Dermis blood vessel endothelial cell (primary cell): ENCODE measurements around the gene MCM7. TPM values are rescaled to one million over a fixed set of nuclear protein-coding genes. Genes with fewer than 3 reads are reported as not detected.
"Not testable (repeated sequence)": the region's sequence is repeated elsewhere in the genome, so short reads cannot be mapped to it uniquely, and the experiment has no call there.

Source experiments
- DNase-seq: peaks from one replicate; pipeline ENCODE4 v3.0.0; 2010
- total RNA-seq: library from RNA; depleted of rRNA; stranded (reverse); fragments of >200 nt; gene quantifications from 2 replicates; pipeline ENCODE4 v1.2.3, GENCODE V29; 2014

The MCM7 gene
- total RNA-seq: 63.3 and 138 TPM in 2 replicates

DNA sequence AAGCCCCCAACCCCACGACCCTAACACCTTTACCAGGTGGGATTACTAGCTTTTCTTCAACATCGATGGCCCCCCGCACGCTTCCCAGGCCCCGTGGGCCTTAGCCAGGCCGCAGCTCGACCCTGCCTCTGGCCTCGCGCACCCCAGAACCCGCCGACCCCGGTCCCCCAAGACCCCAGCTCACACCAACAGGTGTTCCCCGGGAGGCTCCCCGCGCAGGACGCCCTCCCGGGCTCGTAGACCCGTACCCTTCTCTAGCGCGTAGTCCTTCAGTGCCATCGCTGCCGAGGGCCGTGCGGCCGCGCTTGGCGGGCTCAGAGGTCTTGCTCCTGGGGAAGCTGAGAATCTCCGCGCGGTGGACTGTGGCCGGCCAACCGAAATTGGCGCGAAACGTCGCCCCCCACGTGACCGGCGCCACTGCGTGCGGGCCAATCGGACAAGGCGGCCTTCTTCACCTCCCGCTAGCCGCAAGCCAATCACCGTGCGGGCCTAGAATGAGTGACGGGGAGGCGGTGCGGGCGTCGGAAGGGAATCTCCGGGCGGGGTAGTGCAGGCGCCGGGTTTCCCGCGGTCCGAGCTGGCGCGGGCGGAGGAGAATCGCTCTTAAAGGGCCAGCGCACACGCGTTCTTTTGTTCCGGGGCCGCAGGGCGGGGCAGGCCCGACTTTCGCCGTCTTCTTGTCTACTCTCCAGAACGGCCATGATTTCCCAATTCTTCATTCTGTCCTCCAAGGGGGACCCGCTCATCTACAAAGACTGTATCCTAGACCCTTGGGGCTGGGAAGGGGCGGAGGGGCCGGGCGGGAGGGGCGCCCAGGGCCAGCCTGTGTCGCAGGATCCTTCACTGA lies at the start of gene MCM7, which contains the start of gene AP4M1:
Gene MCM7, minus strand, starts transcription at position 382 of the 847 bp plus-strand sequence. Its CDS starts 103 bp downstream, at position 279.
Gene AP4M1, plus strand, starts transcription at position 628 of the 847 bp plus-strand sequence. Its CDS starts 72 bp downstream, at position 700.
- peak; percentile 99 for DNase-seq

DNA sequence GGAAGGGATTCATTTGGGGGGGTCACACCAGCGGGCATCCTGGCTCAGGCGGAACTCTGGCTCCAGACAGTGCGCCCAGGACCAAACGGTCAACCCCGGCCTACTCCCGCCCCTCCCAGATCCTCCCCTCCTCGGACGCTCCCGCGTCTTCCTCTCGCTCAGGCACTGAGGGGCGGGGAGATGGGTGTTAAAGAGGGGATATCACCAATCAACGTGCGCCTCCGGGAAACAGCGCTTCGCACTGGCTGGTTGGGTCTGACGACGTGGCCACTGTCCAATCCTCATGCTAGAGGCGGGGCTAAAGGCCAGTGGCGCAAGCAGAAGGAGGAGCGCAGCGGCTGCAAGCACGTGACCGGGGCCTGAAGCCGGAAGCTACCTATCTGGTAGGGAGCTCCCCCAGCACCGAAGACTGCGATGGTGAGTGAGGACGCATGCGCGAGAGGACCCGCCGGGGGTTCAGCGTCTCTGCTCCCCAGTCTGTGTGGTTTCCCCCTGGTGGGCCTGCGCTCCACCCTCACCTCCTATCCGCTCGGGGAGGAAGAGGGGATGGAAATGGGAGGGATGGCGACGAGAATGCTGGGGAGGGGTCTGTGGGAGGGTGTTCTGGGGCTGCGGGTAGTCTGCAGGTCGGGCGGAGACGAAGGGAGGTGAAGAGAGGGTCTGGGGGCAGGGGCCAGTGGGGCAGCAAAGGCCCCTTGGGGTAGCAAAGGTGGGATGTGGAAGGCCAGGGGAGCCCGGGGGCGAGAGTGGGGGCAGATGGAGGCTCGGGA lies 47.5 kb upstream of the MCM7 start, which contains the start of gene LAMTOR4:
Gene LAMTOR4, plus strand, starts transcription at position 360 of the 770 bp plus-strand sequence. Its CDS starts 55 bp downstream, at position 415.
- peak; percentile 99 for DNase-seq

DNA sequence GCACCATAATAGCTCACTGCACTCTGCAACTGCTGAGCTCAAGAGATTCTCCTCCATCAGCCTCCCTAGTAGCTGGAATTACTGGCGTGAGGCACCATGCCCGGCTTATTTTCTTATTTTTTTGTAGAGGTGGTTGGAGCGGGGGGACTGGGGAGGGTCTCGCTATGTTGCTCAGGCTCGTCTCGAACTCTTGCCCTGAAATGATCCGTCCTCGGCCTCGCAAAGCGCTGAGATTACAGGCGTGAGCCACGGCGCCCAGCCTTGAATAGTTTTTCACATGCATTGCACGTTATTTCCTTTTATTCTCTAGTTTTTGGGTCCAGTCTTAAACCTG lies 47.0 kb upstream of the MCM7 start:
- no peak for DNase-seq

DNA sequence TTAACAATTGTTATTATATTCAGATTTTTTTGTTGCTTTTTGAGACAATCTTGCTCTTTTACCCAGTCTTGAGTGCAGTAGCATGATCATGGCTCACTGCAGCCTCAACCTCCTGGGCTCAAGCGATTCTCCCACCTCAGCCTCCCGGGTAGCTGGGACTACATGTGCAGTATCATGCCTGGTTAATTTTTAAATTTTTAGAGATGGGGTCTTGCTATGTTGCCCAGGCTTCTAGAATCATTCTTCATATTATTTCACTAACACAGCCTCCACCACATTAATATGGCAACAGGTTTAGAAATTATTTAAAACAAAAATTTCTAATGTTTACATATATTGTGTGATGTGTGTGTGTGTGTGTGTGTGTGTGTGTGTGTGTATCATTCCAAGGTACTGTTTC lies 46.1 kb upstream of the MCM7 start:
- DNase-seq: no peak

DNA sequence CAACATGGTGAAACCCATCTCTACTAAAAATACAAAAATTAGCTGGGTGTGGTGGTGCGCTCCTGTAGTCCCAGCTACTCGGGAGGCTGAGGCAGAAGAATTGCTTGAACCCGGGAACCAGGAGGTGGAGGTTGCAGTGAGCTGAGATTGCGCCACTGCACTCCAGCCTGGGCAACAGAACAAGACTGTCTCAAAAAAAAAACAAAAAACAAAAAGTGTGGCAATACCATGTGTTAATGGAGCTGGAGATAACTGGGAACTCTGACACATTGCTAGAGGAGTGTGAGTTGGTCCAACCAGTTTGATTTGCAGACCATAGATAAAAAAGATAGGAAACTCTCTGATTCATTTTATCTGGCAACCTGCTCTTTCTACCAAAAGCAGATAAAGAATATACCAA lies 45.2 kb upstream of the MCM7 start:
- not testable (repeated sequence) for DNase-seq

DNA sequence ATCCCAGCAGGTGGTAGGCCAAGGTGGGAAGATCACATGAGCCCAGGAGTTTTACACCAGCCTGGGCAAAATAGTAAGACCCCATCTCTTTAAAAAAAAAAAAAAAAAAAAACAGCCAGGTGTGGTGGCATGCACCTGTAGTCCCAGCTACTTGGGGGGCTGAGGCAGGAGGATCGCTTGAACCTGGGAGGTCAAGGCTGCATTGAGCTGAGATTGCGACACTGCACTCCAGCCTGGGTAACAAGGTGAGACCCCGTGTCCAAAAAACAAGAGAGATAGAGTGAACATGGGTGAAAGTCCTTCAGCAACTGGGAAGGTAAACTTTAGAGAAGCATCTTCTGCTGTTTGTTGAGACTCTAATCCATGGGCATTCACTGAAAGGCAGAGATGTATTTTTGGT lies 41.3 kb upstream of the MCM7 start:
- DNase-seq: no peak

DNA sequence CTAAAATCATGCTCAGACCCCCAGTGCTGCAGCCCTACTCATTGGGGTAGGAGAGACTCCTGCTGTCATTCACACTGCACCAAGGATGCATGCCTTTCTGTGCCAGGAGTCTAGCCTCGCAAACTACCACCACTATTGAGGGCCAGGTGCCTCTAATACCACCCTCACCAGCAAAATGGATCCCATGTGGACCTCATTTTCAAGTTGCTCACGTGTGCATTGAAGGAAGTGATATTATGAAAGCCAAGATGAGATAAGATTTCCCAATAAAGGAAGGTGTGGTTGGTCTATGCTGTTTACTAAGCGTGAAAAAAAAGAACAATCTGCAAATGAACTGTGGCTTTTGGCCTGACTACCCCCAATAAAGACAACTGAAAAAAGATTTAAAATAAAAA lies 40.4 kb upstream of the MCM7 start:
- DNase-seq: no peak

DNA sequence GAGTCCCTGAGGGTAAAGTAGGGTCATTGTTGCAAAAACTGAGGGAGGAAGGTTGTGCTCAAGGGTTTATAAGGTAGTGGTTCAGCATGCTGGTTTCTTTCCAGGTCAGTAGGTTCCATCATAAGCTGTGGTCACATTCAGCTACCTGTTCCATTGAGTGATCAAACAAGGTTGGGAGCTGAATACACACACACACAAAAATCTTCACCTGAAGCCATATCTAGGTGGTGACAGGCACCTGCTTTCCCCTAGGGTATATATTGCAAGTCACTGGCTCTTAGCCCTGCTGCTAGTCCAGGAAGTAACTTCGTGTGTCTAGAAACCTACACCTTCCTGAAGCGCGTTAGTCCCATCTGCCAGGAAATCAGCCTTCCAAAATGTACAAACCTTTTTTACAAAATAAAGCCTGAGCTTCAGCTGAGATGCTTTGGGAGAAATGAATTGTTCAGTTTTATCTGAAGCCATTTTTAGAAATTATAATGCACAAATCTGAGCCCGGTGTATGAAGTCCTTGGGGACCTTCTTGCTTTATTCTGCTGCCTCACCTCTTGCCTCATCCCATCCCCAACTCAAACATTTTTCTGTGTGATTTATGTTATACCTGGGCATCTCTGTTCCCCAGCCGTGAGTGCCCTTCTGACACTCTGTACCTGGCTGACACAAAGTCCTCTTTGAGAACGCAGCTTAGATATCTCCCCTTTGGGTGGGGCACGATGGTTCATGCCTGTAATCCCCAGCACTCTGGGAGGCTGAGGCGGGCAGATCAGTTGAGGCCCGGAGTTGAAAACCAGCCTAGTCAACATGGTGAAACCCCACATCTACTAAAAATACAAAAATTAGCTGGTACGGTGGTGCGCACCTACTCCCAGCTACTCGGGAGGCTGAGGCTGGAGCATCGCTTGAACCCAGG lies 36.9 kb upstream of the MCM7 start:
- DNase-seq: no peak

DNA sequence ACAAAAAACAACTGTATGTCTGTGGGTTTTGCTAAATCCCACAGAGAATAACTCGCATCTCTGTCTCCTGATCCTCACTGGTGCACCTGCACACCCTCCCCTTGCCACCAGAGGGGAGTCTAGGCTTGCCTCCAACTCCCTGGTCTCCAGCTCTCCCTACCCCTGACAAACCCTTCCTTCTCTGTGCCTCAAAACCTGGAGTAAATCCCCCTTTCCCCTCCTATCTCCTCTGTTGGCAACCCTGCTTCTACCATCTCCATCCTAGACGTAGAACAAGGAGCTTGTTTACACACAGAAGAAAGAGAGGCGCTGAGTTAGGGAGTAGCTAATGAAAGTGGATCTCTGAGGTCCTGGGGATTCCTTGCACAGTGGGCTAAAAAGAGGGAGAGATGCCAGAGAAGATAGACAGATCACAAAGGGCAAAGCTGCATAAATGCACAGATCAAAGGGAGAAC lies 31.5 kb upstream of the MCM7 start:
- DNase-seq: peak; percentile 83

DNA sequence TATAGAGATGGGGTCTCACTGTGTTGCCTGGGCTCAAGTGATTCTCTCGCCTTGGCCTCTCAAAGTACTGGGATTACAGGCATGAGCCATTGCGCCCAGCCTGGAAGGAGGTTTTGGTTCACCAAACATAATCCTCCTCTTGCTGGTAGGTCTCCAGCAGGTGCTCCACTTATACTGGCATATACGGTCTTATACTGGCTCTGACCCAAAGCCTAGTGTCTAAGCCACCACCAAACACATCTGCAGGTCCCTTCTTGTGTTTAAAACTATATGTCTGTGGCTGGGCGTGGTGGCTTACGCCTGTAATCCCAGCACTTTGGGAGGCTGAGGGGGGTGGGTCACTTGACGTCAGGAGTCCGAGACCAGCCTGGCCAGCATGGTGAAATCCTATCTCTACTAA lies 30.9 kb upstream of the MCM7 start:
- DNase-seq: no peak

DNA sequence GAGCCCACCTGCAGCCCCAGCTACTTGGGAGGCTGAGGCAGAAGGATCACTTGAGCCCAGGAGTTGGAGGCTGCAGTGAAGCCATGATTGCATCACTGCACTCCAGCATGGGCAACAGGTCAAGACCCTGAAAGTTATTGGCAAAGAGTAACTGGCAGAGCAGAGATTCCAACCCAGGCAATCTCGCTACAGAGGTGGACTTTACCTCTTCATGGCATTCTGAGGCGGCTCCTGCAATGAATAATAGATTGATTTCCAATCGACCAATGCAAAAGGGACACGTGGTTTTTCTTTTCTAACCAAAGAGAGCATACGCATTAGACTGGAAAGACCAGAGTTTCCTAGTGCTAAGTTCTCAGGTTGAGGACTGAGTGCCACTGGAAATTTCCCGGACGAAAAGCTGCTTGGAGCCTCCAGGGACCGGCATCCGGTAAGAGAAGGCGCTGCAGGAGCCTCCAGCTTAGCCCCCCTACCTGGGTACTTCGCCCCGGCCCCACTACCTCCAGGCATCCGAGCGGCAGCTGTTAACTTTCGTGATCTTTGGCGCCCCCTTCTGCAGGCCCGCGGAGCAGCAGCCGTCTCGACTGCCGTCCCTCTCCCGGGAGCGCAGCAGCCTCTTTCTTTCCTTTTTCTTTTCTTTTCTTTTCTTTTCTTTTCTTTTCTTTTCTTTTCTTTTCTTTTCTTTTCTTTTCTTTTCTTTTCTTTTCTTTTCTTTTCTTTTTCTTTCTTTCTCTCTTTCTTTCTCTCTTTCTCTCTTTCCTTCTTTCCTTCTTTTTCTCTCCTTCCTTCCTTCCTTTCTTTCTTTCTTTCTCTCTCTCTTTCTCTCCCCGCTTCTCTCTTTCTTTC lies 29.6 kb upstream of the MCM7 start:
- peak; percentile 73 for DNase-seq

DNA sequence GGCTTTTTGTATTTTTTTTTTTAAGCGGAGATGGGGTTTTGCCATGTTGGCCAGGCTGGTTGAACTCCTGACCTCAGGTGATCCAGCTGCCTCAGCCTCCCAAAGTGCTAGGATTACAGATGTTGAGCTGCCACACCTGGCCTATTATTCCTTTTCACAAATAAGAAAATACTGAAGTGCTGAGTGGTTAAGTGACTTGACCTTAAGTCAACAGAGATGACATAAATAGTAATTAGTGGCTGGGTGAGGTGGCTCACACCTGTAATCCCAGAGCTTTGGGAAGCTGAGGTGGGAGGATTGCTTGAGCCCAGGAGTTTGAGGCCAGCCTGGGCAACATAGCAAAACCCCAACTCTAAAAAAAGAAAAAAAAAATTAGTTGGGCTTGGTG lies 29.0 kb upstream of the MCM7 start:
- DNase-seq: not testable (repeated sequence)

DNA sequence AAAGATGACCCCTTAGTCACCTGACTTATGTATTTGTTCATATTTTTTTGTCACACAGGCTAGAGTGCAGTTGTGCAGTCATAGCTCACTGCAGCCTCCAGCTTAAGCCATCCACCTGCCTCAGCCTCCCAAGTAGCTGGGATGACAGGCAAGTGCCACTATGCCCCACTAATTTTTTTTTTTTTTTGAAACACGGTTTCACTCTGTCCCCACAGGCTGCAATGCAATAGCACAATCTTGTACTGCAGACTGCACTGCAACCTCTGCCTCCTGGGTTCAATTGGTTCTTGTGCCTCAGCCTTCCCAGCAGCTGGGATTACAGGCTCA lies 27.4 kb upstream of the MCM7 start:
- DNase-seq: no peak

DNA sequence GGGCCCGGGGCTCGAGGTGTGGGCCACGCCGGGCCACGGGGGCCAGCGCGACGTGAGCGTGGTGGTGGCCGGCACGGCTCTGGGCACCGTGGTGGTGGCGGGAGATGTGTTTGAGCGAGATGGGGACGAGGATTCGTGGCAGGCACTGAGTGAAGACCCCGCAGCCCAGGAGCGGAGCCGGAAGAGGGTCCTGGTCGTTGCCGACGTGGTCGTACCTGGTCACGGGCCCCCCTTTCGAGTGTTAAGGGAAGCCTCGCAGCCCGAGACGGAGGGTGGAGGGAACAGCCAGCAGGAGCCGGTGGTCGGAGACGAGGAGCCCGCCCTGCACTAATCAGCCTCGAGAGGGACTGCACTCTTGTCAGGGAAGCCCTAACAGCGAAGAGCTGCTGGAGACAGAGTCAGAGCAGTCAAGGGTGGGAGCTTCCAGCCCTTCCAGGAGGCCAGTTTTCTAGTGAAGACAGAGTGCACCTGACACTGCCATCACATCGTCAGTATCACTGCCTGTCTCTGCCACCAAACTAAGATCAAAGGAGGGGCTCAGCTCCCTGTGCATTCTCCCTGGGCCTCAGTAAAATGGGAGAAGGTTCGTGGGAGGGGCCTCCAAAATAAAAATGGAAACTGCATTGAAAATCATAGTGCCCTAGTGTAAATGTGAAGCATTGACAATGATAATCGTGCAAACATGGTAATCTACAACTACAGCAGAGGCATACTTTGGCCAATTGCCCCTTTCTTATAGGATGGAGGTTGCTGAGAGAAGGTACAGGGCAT lies 26.9 kb upstream of the MCM7 start:
- DNase-seq: peak; percentile 33

DNA sequence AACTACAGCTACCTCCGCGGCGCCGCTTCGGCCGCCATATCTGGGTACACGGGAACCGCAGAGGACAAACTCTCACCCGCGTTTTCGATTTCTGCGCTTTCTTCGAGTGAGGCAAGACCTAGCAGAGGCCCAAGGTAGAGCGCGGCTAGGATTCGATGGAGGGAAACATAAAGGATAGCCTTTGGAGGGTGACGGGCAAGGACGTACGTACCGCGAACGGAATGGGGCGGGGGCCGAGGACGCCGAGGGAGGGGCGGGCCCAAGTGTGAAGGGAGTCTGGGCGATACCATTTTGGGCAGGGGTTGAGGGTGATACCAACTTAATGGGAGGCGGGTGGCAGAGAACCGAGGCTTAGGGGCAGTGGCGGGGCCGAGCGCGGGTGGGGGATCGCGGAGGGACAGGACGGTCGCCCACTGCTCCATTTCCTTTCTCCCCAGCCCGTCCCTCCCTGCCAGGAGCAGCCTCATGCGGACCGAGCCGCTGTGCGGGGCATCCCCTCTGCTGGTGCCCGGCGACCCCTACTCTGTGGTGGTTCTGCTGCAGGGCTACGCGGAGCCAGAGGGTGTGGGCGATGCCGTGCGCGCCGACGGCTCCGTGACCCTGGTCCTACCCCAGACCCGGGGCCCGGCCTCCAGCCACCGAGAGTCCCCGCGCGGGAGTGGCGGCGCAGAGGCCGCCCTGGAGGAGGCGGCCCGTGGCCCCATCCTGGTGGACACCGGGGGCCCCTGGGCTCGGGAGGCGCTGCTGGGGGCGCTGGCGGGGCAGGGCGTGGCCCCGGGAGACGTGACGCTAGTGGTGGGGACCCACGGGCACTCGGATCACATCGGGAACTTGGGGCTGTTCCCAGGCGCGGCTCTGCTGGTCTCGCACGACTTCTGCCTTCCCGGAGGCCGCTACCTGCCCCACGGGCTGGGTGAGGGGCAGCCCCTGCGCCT lies 26.0 kb upstream of the MCM7 start, which contains the start of gene MBLAC1:
Gene MBLAC1, plus strand, starts transcription at position 37 of the 935 bp plus-strand sequence. Its CDS starts 429 bp downstream, at position 466.
- DNase-seq: peak; percentile 95

DNA sequence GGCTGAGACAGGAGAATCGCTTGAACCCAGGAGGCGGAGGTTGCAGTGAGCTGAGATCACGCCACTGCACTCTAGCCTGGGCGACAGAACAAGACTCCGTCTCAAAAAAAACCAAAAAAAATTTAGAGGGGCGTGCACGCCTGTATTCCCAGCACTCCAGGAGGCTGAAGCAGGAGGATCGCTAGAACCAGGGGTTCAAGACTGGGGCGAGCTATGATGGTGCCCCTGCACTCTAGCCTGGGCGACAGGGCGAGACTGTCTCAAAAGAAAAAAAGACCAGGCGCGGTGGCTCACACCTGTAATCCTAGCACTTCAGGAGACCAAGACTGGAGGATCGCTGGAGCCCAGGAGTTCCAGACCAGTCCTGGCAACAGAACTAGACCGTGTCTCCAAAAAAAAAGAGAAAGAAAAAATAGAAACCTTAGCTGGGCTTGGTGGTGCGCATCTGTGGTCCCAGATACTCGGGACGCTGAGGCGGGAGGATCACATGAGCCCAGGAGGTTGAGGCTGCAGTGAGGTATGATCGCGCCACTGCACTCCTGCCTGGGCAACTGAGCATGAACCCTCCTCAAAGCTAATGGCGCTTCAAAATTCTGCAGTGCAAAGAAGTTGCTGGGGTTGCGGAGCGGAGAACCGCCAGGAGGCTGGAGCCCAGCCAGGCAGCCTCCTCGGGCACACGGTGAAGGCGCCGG lies 25.2 kb upstream of the MCM7 start:
- DNase-seq: no peak

DNA sequence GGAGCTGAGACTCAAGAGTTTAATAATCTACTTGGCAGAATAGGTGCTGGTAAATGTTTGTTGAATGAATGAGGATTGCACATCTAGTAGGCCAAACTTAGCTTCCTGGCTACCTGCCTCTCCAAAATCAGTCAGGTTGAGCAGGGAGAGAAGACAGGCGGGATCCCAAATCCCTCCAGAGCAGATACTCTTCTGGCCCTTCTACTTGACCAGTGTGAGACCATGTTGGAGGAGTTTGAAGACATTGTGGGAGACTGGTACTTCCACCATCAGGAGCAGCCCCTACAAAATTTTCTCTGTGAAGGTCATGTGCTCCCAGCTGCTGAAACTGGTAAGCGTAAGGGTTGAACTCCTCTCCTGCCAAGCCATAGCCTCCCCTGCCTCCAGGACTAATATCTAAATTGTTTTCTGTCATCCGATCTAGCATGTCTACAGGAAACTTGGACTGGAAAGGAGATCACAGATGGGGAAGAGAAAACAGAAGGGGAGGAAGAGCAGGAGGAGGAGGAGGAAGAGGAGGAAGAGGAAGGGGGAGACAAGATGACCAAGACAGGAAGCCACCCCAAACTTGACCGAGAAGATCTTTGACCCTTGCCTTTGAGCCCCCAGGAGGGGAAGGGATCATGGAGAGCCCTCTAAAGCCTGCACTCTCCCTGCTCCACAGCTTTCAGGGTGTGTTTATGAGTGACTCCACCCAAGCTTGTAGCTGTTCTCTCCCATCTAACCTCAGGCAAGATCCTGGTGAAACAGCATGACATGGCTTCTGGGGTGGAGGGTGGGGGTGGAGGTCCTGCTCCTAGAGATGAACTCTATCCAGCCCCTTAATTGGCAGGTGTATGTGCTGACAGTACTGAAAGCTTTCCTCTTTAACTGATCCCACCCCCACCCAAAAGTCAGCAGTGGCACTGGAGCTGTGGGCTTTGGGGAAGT lies 23.4 kb upstream of the MCM7 start:
- no peak for DNase-seq

DNA sequence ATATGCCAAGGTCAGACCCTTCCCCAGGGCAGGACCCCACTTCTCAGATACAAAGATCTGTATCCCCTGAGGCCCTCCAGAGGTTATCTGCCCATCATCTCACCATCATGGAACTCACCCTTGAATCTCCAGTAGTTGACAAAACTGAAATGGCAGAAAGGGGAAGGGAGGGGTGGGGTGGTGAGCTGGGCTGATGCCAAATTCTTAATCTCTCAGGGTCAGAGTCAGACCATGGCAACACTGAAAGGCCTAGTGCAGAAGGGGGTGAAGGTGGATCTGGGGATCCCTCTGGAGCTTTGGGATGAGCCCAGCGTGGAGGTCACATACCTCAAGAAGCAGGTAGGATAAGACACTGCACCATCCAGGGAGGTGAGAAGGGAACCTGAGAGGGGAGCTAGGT lies 21.4 kb upstream of the MCM7 start:
- DNase-seq: no peak
